GM19397 (cell line): ENCODE data around the gene COL1A1.

Source experiments
- ATAC-seq: cut with Tn5 transposase; IDR thresholded peaks from one replicate; pipeline ENCODE4 v1.9.1; 2021; ENCODE audit warnings: mild to moderate bottlenecking, moderate library complexity; ENCODE audit not compliant: unreplicated experiment

Gene COL1A1

DNA sequence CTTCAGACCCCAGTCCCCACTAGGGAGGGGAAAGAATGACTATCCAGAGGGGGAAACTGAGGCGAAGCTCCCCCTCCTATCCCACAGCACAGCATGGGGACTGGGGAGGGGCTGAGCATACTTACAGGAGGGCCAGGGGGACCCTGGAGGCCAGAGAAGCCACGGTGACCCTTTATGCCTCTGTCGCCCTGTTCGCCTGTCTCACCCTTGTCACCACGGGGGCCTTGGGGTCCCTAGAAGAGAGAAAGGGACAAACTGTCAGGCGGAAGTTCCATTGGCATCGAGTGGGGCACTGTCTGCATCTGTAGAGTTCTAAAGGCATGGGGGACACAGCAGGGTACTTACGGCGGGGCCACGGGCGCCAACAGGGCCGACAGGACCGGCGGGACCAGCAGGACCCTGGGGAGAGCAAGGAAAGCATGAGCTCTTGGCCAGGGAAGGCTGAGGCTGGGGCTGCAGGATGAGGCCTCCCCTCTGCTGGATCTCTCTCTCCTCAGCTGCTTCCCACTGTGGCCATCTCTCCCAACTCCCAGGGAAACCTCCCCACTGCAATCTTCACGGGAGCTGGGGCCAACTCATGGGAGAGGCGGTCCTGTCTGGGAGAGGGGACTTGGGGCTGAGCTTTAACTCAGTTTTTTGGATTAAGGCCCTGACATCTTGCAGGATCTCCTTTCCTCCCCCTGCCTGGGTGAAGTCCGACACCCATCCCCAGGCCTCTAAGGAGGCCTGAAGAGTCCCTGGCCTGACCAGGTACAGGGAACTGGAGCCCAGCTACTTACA is 13.5 kb downstream of the COL1A1 start:
- no peak for ATAC-seq

GRCh38 chr17:50187394-50187725 is 14.1 kb downstream of the COL1A1 start:
- no peak for ATAC-seq

DNA sequence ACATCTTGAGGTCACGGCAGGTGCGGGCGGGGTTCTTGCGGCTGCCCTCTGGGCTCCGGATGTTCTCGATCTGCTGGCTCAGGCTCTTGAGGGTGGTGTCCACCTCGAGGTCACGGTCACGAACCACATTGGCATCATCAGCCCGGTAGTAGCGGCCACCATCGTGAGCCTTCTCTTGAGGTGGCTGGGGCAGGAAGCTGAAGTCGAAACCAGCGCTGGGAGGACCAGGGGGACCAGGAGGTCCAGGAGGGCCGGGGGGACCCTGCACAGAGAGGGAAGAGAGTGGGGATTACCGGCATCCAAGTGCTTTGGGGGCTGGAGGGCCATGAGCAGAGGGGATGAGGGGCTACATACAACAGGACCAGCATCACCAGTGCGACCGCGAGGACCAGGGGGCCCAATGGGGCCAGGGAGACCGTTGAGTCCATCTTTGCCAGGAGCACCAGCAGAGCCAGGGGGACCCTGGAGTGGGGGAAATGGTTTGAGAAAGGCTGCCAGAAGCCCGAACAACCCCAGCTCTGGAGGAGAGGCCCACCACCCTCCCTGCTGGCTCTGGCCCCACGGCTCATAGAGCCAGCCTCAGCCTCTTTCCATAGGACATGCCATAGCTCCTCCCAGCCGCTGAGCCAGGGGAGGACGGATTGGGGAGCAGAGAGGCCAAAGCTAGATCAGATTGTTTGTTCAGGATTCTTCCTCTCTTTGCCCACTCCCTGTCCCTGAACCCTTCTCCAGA is 14.6 kb downstream of the COL1A1 start:
- no peak for ATAC-seq

GRCh38 chr17:50185631-50186471 is 15.6 kb downstream of the COL1A1 start:
- no peak for ATAC-seq

- no peak for ATAC-seq
Measured at GRCh38 chr17:50184611-50185398, 16.6 kb downstream of the COL1A1 start.

DNA sequence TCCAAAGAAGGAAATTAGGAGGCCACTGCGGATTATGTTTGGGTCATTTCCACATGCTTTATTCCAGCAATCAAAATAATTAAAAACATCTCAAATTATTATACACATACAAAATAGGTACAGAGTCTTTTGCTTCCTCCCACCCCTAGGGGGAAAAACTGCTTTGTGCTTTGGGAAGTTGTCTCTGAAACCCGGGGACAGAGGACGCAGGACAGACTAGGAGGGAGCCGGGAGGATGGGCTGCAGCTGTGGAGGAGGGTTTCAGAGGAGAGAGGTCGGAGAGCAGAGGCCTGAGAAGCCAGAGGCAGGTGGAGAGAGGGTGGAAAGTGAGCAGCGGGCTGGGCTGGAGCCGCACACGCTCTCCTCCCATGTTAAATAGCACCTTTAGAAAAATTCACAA is 17.4 kb downstream of the COL1A1 start:
- no peak for ATAC-seq

DNA sequence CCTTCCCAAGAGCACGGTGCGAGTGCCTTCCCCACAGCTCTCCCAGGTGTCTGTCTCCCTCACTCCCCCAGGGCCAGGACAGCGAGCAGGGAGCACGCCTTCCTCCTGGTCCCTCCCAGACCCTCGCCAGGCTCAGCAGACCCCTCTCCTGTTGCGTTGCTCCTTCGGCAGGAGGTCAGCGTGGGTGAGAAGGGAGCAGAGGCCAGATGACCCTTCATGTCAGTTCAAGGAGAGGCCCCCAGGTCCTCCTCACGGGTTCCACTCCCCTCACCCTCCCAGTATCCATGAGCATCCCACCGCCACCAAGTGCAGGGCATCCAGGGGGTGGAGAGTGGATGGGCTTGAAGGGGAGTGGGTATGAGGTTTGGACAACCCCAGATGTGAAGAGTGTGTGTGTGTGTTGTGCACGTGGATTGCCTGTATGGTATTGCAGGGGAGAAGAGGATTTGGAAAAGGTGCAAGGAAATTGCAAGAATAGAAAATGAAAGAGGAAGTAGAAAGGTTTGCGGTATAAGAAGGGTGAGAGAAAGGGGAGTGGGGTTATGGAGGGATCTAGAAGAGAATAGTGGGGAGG is 17.9 kb downstream of the COL1A1 start:
- no peak for ATAC-seq

DNA sequence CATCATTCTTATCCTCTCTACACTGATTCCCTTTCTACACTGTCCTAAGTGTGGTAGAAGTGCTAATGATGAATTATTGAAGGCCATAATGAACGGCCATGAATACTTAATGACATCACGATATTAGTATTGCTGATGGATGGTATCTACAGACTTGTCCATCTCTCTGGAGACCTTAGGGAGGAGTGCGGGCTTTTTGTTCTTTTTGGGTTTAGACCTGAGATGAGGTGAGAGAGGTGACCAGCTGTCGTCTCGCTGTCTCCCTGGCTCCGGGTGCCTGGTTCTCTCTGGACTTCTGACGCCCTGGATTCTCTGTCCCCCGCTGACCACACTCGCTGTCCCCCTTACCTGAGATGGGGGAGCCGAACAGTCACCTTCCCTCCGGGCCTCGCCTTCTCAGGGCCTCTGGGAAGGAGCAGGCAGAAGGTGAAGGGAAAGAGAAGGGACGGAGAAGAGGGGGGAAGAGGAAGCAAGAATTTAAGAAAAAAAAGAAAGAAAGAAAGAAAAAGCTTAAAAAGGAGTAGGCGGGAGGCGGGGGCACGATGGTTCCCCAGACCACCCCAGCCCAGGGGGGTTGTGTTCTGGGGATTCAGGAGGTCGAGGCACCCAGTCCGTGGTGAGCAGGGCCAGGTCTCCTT is 18.5 kb downstream of the COL1A1 start:
- ATAC-seq = no peak

DNA sequence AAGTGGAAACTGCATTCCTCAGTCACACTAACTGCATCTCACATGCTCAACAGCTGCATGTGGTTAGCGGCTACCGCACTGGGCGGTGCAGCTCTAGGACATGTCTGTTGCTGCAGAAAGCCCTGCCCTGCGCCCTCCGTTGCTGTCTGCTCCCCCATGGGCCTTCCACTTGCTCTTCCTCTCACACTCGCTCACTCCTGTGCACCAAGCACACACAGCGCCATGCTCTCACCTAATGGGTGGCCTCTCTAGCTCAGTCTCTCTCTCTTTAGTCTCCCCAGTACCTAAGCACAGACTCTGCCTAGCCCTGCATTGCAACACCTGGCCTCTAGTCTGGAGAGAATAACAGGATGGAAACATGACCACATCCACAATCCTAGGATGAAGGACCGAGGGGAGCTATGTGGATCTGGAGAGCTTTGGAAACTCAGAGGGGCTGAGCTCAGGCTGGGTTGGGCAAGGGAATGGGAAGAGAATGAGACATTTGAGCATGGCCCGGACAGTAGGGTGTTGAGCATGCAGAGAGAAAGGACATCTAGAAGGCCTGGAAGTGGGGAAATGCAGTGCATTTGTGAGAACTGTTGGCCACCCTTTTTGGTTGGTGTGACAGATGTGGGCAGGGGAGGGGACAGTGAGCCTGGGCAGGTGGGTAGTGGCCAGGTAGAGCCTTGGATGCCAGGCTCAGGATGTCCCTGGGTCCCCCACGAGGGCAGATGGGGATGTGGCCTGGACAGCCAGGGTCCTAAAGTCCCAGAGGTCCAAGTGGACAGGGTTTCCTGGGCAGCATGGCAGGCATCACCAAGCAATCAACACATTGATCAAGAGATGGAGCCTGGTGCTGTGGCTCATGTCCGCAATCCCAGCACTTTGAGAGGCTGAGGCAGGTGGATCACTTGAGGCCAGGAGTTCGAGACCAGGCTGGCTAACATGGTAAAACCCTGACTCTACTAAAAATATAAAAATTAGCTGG is 19.6 kb downstream of the COL1A1 start:
- ATAC-seq = no peak

DNA sequence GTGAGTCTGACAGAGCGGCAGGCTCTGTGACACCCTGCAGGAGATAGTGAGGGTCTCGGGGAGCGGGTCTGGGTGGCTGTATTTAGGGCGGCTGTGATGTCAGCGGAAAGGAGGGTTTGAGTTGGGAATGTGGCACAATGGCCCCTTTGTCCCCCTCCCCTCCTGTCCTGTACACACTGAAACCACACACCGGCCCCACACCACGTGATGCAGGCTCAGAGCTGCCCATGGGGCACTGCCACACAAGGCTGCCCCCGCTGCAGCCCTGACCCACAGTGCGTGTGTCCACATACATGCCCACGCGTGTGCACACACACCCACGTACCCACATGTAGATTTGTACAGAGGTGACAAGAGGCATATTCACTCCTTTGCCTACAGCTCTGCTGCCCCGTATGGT is 20.3 kb downstream of the COL1A1 start:
- ATAC-seq = no peak

GRCh38 chr17:50180620-50181019 is 20.8 kb downstream of the COL1A1 start:
- no peak for ATAC-seq

- no peak for ATAC-seq
Measured at GRCh38 chr17:50180111-50180510, 21.3 kb downstream of the COL1A1 start.

DNA sequence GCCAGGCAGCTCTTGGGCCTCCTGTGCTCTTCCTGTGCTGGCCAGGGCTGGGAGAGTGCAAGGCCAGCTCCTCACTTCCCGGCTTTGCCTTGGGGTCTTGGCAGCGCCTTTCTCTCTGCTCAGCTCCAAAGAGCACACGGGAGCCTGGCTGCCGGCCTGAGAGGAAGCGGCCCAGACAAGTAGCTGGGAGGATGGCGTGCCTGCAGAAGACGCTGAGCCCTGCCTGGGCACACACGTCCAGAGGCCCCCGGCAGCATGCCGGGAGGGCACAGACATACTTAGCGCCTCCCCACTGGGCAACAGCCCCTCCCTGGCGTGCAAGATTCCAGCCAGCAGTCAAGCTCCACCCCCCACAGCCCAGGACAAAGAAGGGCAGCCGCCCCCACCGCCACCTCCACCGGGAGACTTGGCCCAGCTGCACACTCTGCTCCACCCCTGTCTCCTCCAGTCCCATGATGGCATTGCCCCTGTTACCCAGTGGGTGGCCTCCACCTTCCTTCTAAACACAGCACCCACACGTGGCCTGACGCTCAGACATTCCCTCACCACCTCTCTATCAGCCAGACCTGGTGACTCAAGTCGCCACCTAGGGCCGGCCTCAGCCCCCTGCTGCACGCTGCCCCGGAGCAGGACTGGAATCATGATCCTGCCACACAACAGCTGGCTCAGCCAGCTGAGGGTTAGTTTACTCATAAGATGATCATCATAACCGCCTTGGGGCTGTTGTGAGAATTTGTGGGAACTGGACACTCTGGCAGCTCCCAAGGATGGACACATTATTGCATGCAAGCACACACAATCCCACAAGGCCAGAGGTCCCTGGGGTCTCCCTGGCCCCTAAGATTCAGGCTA is 23.2 kb downstream of the COL1A1 start:
- ATAC-seq = no peak

DNA sequence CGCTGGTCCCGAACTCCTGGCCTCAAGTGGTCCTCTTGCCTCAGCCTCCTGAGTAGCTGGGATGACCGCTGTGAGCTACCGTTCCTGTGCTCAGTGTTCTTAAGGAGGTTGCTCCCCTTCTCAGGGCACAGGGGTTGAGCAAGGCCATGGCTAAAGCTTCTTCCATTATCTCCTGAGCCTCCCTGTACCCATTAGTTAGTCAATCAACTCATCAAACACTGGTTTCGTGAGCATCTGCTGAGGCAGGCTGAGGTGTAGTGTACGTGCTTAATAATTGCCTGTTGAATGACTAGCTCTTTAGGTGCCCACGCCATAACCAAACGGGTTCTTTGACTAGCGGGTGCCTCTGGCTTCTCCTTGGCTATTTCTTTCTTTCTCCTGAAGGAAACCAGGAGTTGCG is 24.0 kb downstream of the COL1A1 start:
- ATAC-seq = no peak

- no peak for ATAC-seq
Measured at GRCh38 chr17:50176559-50177357, 24.7 kb downstream of the COL1A1 start.

DNA sequence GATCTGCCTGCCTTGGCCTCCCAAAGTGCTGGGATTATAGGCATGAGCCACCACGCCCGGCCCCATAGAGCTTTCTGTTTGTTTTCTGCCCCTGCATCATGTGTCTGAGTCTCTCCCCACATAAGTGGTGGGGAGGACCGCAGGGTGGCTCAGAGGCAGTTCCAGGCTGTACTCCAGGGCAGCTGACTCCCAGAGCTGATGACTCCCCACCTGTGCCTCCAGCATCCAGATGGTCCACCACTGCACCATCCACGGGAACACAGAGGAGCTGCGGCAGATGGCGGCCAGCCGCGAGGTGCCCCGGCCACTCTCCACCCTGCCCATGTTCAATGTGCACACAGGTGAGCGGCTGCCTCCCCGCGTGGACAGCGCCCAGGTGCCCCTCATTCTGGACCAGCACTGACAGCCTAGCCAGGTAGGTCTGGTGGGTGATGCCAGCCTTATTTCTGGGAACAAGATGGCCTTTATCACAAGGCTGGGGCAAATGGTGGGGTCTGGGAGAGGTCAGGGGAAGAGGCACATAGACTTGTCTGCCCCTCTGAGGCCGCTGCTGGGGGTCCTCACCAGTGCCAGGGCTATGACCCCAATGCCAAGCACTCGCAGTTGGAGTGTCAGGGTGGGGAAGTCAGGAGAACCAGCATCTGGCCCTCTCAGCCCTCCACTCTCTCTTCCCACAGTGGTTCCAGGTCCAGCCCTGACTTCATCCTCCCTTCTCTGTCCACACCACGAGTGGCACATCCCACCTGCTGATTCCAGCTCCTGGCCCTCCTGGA is 26.2 kb downstream of the COL1A1 start:
- ATAC-seq = no peak
